Smooth muscle cell (in vitro differentiated cells): ENCODE data around the gene KLK6. TPM values are rescaled to one million over a fixed set of nuclear protein-coding genes. Genes with fewer than 3 reads are reported as not detected.
A peak's percentile ranks its signal among the peaks of the same experiment; 100 is the strongest.

Source experiments
- DNase-seq: peaks from one replicate; lab custom pipeline; 2025; ENCODE audit not compliant: unreplicated experiment; lab: John Stamatoyannopoulos, UW
- H2AFZ ChIP-seq: fragments of 200-600 bp; sonication (generic); 2 replicates; pipeline ENCODE4 v1.6.0; 2016; ENCODE audit warnings: antibody characterized with exemption, low read depth, mild to moderate bottlenecking
- H3F3A ChIP-seq: fragments of 200-600 bp; sonication (generic); 2 replicates; pipeline ENCODE4 v1.6.0; 2017; ENCODE audit warnings: antibody characterized with exemption, low read depth
- H3K27ac ChIP-seq: fragments of 200-600 bp; sonication (generic); 2 replicates; pipeline ENCODE4 v1.5.1; 2016; ENCODE audit warnings: low read depth, mild to moderate bottlenecking
- H3K27me3 ChIP-seq: fragments of 200-600 bp; sonication (generic); 2 replicates; pipeline ENCODE4 v1.6.1; 2016; ENCODE audit warnings: low read depth, mild to moderate bottlenecking
- H3K36me3 ChIP-seq: fragments of 200-600 bp; sonication (generic); 2 replicates; pipeline ENCODE4 v1.5.1; 2016; ENCODE audit warnings: low read depth
- H3K4me1 ChIP-seq: fragments of 200-600 bp; sonication (generic); 2 replicates; pipeline ENCODE4 v1.5.1; 2016; ENCODE audit warnings: low read depth
- H3K4me2 ChIP-seq: fragments of 200-600 bp; sonication (generic); 2 replicates; pipeline ENCODE4 v1.6.0; 2016; ENCODE audit warnings: mild to moderate bottlenecking
- H3K4me3 ChIP-seq: fragments of 200-600 bp; sonication (generic); 2 replicates; pipeline ENCODE4 v1.5.1; 2016; ENCODE audit warnings: mild to moderate bottlenecking
- H3K79me2 ChIP-seq: fragments of 200-600 bp; sonication (generic); 2 replicates; pipeline ENCODE4 v1.6.0; 2016; ENCODE audit warnings: low read depth, mild to moderate bottlenecking
- H3K9ac ChIP-seq: fragments of 200-600 bp; sonication (generic); 2 replicates; pipeline ENCODE4 v1.6.0; 2016; ENCODE audit warnings: low read depth
- H3K9me3 ChIP-seq: fragments of 200-600 bp; sonication (generic); replicated peaks from 2 replicates; pipeline ENCODE4 v1.5.1; 2016; ENCODE audit warnings: low read depth
- H4K20me1 ChIP-seq: fragments of 200-600 bp; sonication (generic); 2 replicates; pipeline ENCODE4 v1.6.0; 2016; ENCODE audit warnings: low read depth
- CTCF ChIP-seq: fragments of 200-600 bp; sonication (generic); IDR thresholded peaks from 2 replicates; pipeline ENCODE4 v1.5.1; 2017; ENCODE audit warnings: borderline replicate concordance, mild to moderate bottlenecking, antibody characterized with exemption; ENCODE audit not compliant: insufficient read depth, poor library complexity, severe bottlenecking
- WGBS: methylation state at CpG from one replicate; pipeline ENCODE4 v1.1.7; 2016; ENCODE audit warnings: low lambda C conversion rate; 5-methylcytosine and 5-hydroxymethylcytosine counted together
- polyA plus RNA-seq: library from polyadenylated mRNA; unstranded; fragments of >200 nt; fragmentation: Nextera tagmentation; extraction: Ambion mirVana; gene quantifications from 2 replicates; pipeline ENCODE4 v1.2.1, GENCODE V29; 2016
- total RNA-seq: library from RNA; depleted of rRNA; stranded (reverse); fragments of >200 nt; gene quantifications from 2 replicates; pipeline ENCODE4 v1.2.3, GENCODE V29; 2014

Gene KLK6
- total and polyA plus RNA-seq, 2 experiments from 2014 or later: 7.1 to 20.7 TPM

- Histone ChIP-seq H4K20me1 (no peaks in the 10 kb centered on the region), H3K4me1 (no peaks in the 10 kb centered on the region), H2AFZ (no peak overlapping the region), H3K4me2 (no peak overlapping the region), H3K27ac (no peak overlapping the region), H3K9me3 (no peaks in the 10 kb centered on the region), H3K9ac (no peak overlapping the region), H3K36me3 (no peaks in the 10 kb centered on the region), H3K79me2 (no peaks in the 10 kb centered on the region), H3K4me3 (no peak overlapping the region), H3F3A (no peaks in the 10 kb centered on the region), H3K27me3 (peaks cover 31% of the 10 kb centered on the region)
- peak; percentile 6 for DNase-seq
- TF ChIP-seq CTCF: peak; percentile 81
- 35% methylated on average over 21 of the region's 21 CpGs for WGBS
Observed at GRCh38 chr19:50922317-50922853, 47.0 kb downstream of the KLK6 start.

GRCh38 chr19:50921426-50922316 is 47.7 kb downstream of the KLK6 start:
- no peak for DNase-seq
- Histone ChIP-seq H3K4me3 (no peak overlapping the region), H3K4me2 (no peak overlapping the region), H4K20me1 (no peaks in the 10 kb centered on the region), H3K9me3 (no peaks in the 10 kb centered on the region), H3K9ac (no peak overlapping the region), H2AFZ (no peak overlapping the region), H3K4me1 (no peaks in the 10 kb centered on the region), H3F3A (no peaks in the 10 kb centered on the region), H3K36me3 (no peaks in the 10 kb centered on the region), H3K27ac (no peak overlapping the region), H3K27me3 (peaks cover 36% of the 10 kb centered on the region), H3K79me2 (no peaks in the 10 kb centered on the region)
- WGBS: 31% methylated on average over 12 of the region's 12 CpGs
- no peak for TF ChIP-seq CTCF

GRCh38 chr19:50916069-50916468 is 53.3 kb downstream of the KLK6 start:
- Histone ChIP-seq H3K27me3 (peaks cover 57% of the 10 kb centered on the region), H3K4me2 (no peak overlapping the region), H4K20me1 (no peaks in the 10 kb centered on the region), H3F3A (no peaks in the 10 kb centered on the region), H3K36me3 (no peaks in the 10 kb centered on the region), H3K4me3 (no peak overlapping the region), H3K9ac (no peak overlapping the region), H3K4me1 (no peaks in the 10 kb centered on the region), H2AFZ (no peak overlapping the region), H3K27ac (no peak overlapping the region), H3K9me3 (no peaks in the 10 kb centered on the region), H3K79me2 (no peaks in the 10 kb centered on the region)
- no peak for DNase-seq
- TF ChIP-seq CTCF: no peak
- WGBS: 98% methylated on average over 2 of the region's 2 CpGs
